HepG2 (cell line): ENCODE data around the gene CDHR3. TPM values are rescaled to one million over a fixed set of nuclear protein-coding genes. Genes with fewer than 3 reads are reported as not detected.

ENCODE experiments used
- ARHGAP35 ChIP-seq: sonication (generic); formaldehyde crosslinking; IDR thresholded peaks from 2 replicates; pipeline ENCODE4 v1.9.0; 2022; ENCODE audit warnings: mild to moderate bottlenecking, inconsistent platforms, moderate library complexity, missing genetic modification reagents, borderline replicate concordance
- ATRX ChIP-seq: sonication (generic); formaldehyde crosslinking; IDR thresholded peaks from 2 replicates; pipeline ENCODE4 v1.4.0; 2020; ENCODE audit warnings: missing genetic modification reagents, borderline replicate concordance
- CEBPB ChIP-seq: IDR thresholded peaks from 2 replicates; pipeline ENCODE4 v1.6.1; 2011; ENCODE audit warnings: low read depth, low read length, improper control_type of control experiment, borderline replicate concordance
- CEBPG ChIP-seq: IDR thresholded peaks from 2 replicates; pipeline ENCODE4 v1.6.1; 2016
- DPF2 ChIP-seq: sonication (generic); formaldehyde crosslinking; IDR thresholded peaks from 2 replicates; pipeline ENCODE4 v1.4.0; 2020; ENCODE audit warnings: mild to moderate bottlenecking, low read depth, missing genetic modification reagents, borderline replicate concordance
- FOSL2 ChIP-seq: sonication (generic); formaldehyde crosslinking; IDR thresholded peaks from 2 replicates; pipeline ENCODE4 v1.4.0; 2020; ENCODE audit warnings: missing genetic modification reagents
- FOXA1 ChIP-seq, 2 experiments: fragments of 450-650 bp in 1 of 2; sonication (generic) in 1 of 2; formaldehyde crosslinking in 1 of 2; IDR thresholded peaks; 2 replicates each; pipeline versions ENCODE4 v1.4.0 to v1.6.1; 2016 to 2020; ENCODE audit warnings: missing genetic modification reagents in 1 of 2
- FOXA3 ChIP-seq: IDR thresholded peaks from 2 replicates; pipeline ENCODE4 v1.6.1; 2016; ENCODE audit warnings: missing genetic modification reagents, missing compliant biosample characterization
- GATA4 ChIP-seq: sonication (generic); IDR thresholded peaks from 2 replicates; pipeline ENCODE4 v1.6.1; 2016; ENCODE audit warnings: antibody characterized with exemption, low read depth, borderline replicate concordance
- HNF4A ChIP-seq: sonication (generic); formaldehyde crosslinking; IDR thresholded peaks from 2 replicates; pipeline ENCODE4 v1.4.0; 2020; ENCODE audit warnings: missing genetic modification reagents
- HNF4G ChIP-seq, 2 experiments: sonication (generic) in 1 of 2; formaldehyde crosslinking in 1 of 2; IDR thresholded peaks; 2 replicates each; pipeline versions ENCODE4 v1.4.0 to v1.6.1; 2011 to 2020; ENCODE audit warnings: borderline replicate concordance in 2 of 2, low read depth in 2 of 2, mild to moderate bottlenecking in 2 of 2, low read length in 1 of 2, missing genetic modification reagents in 1 of 2, moderate library complexity in 1 of 2
- HNRNPLL ChIP-seq: fragments of 200-400 bp; formaldehyde crosslinking; IDR thresholded peaks from 2 replicates; pipeline ENCODE4 v1.6.1; 2017; ENCODE audit warnings: mild to moderate bottlenecking, low read depth, low read length; ENCODE audit not compliant: poor library complexity, severe bottlenecking
- LCORL ChIP-seq, 2 experiments: fragments of 450-650 bp in 1 of 2; sonication (generic) in 1 of 2; formaldehyde crosslinking in 1 of 2; IDR thresholded peaks; 2 replicates each; pipeline versions ENCODE4 v1.5.0 to v1.6.1; 2017 to 2020; ENCODE audit warnings: antibody characterized with exemption in 1 of 2, missing genetic modification reagents in 1 of 2
- NCOA5 ChIP-seq: sonication (generic); formaldehyde crosslinking; IDR thresholded peaks from 2 replicates; pipeline ENCODE4 v1.4.0; 2020; ENCODE audit warnings: missing genetic modification reagents
- PATZ1 ChIP-seq: sonication (generic); formaldehyde crosslinking; IDR thresholded peaks from 2 replicates; pipeline ENCODE4 v1.4.0; 2020; ENCODE audit warnings: missing genetic modification reagents
- PLRG1 ChIP-seq: fragments of 450-650 bp; conservative IDR thresholded peaks from 2 replicates; pipeline ENCODE4 v1.6.1; 2016
- PPARG ChIP-seq: conservative IDR thresholded peaks from 2 replicates; pipeline ENCODE4 v1.6.1; 2016; ENCODE audit warnings: missing biosample characterization, missing genetic modification reagents
- RARA ChIP-seq: IDR thresholded peaks from 2 replicates; pipeline ENCODE4 v1.6.1; 2016; ENCODE audit warnings: missing genetic modification reagents, missing compliant biosample characterization
- SOX13 ChIP-seq, 3 experiments: fragments of 450-650 bp in 1 of 3; sonication (generic) in 1 of 3; formaldehyde crosslinking in 1 of 3; IDR thresholded peaks in 2 of 3; conservative IDR thresholded peaks in 1 of 3; 2 replicates each; pipeline versions ENCODE4 v1.5.0 to v1.6.1; 2016 to 2020; ENCODE audit warnings: antibody characterized with exemption in 1 of 3, mild to moderate bottlenecking in 1 of 3, missing compliant biosample characterization in 1 of 3, missing genetic modification reagents in 1 of 3, moderate library complexity in 1 of 3
- TBX2 ChIP-seq: sonication (generic); formaldehyde crosslinking; IDR thresholded peaks from 2 replicates; pipeline ENCODE4 v1.5.0; 2020; ENCODE audit warnings: missing genetic modification reagents, mild to moderate bottlenecking, borderline replicate concordance
- TEAD3 ChIP-seq: optimal IDR thresholded peaks from 2 replicates; pipeline ENCODE3; 2016; ENCODE audit warnings: borderline replicate concordance
- ZNF207 ChIP-seq: fragments of 450-650 bp; IDR thresholded peaks from 2 replicates; pipeline ENCODE4 v1.6.1; 2016; ENCODE audit warnings: antibody characterized with exemption, borderline replicate concordance
- ZNF224 ChIP-seq: sonication (generic); formaldehyde crosslinking; IDR thresholded peaks from 2 replicates; pipeline ENCODE4 v1.5.0; 2020; ENCODE audit warnings: mild to moderate bottlenecking, missing genetic modification reagents
- ZNF235 ChIP-seq: sonication (generic); formaldehyde crosslinking; IDR thresholded peaks from 2 replicates; pipeline ENCODE4 v1.8.1; 2023; ENCODE audit warnings: mild to moderate bottlenecking, missing genetic modification reagents, borderline replicate concordance
- ZNF75D ChIP-seq: sonication (generic); formaldehyde crosslinking; IDR thresholded peaks from 2 replicates; pipeline ENCODE4 v1.8.1; 2023; ENCODE audit warnings: missing genetic modification reagents, mild to moderate bottlenecking, borderline replicate concordance
- polyA plus RNA-seq, 8 experiments: library from polyadenylated mRNA; depleted of rRNA in 3 of 8; stranded (reverse) in 7 of 8; unstranded in 1 of 8; fragments of >200 nt; fragmentation: Illumina TruSeq in 4 of 8; extraction: Trizol in 4 of 8; gene quantifications; 2 replicates each; pipeline versions ENCODE4 v1.2.1 to v1.2.3, GENCODE V29; 2011 to 2016; ENCODE audit warnings: low read depth in 4 of 8, missing spikeins in 1 of 8, mixed read lengths in 1 of 8; ENCODE audit not compliant: insufficient read depth in 1 of 8
- total RNA-seq, 5 experiments: library from RNA; depleted of rRNA; stranded (reverse); fragments of >200 nt; fragmentation: Illumina TruSeq; extraction: Trizol; gene quantifications; 2 replicates each; pipeline ENCODE4 v1.2.3, GENCODE V29; 2016; ENCODE audit warnings: low read depth in 1 of 5
- TF ChIP-seq, protein P1 (sequence below): sonication (generic); formaldehyde crosslinking; conservative IDR thresholded peaks from 2 replicates; pipeline ENCODE4 v1.4.0; 2020; ENCODE audit warnings: missing genetic modification reagents

Gene CDHR3
- total and polyA plus RNA-seq, 2 of the 13 experiments (the other 11 are each of a cell fraction or from before 2014, with no cell fraction given): 6.5 to 11.8 TPM

DNA sequence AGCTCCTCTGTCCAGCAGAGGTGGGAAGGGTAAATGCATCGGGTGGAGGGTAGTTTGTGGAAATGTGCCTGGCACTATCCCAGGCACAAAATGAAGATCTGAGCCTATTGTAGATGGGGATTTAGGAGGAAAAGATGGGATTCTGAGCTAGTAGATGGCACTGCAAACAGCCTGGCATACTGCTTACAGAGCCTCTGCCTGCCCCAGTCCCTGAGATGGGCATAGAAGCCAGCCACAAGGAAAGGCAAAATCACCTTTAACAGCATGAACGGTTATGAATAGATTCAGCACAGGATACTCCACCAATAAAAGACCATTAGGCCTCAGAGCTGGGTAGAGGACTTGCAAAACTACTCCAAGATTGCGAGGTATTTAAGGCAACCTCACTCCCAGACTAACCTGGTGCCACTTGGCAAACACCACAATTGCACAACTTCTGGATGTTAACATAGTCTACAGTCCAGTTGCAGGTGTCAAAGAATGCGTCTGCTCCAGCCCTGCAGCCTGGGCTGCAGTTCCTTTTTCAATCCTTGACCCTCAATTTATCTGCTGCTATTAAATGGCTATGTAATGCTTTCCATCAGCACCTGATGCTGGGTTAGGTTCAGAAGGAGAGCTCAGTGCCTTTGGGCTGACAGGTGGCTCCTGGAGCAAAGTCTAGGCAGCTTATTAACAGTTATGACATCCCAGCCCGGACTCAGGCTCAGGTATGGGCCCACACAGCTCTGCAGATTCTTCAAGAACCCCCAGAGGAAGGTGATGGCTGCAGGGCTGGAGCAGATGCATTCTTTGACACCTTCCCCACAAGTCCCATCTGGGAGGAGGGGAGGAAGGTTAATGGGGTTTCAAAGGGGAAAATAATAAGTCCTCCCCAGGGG is 34.0 kb downstream of the CDHR3 start (continued):
- TF ChIP-seq ZNF75D: no peak
- no peak for TF ChIP-seq SOX13 (IDR thresholded peaks at IDR 0.05)
- TF ChIP-seq SOX13 (CRISPR knock-in tag; conservative IDR thresholded peaks at IDR 0.05 in 1 of 2, IDR thresholded peaks at IDR 0.05 in 1 of 2): peak in 1 of 2 experiments; percentile 38; a peak in 1 of 4 replicates
- TF ChIP-seq FOXA1 (IDR thresholded peaks at IDR 0.05): no peak
- TF ChIP-seq FOXA1 (CRISPR knock-in tag; IDR thresholded peaks at IDR 0.05): peak; percentile 79
- no peak for TF ChIP-seq ATRX (CRISPR knock-in tag)
- TF ChIP-seq HNF4A (CRISPR knock-in tag): peak; percentile 78
- TF ChIP-seq, protein P1, sequence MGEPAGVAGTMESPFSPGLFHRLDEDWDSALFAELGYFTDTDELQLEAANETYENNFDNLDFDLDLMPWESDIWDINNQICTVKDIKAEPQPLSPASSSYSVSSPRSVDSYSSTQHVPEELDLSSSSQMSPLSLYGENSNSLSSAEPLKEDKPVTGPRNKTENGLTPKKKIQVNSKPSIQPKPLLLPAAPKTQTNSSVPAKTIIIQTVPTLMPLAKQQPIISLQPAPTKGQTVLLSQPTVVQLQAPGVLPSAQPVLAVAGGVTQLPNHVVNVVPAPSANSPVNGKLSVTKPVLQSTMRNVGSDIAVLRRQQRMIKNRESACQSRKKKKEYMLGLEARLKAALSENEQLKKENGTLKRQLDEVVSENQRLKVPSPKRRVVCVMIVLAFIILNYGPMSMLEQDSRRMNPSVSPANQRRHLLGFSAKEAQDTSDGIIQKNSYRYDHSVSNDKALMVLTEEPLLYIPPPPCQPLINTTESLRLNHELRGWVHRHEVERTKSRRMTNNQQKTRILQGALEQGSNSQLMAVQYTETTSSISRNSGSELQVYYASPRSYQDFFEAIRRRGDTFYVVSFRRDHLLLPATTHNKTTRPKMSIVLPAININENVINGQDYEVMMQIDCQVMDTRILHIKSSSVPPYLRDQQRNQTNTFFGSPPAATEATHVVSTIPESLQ (CRISPR knock-in tag): no peak
- no peak for TF ChIP-seq ARHGAP35
- no peak for TF ChIP-seq ZNF207
- peak; percentile 61; the same call in 1 of the 2 replicates for TF ChIP-seq HNF4G (IDR thresholded peaks at IDR 0.05; ENCODE audit: borderline replicate concordance, low read depth, low read length)
- TF ChIP-seq HNF4G (CRISPR knock-in tag; IDR thresholded peaks at IDR 0.05; ENCODE audit: borderline replicate concordance, low read depth): no peak
- no peak for TF ChIP-seq ZNF224 (CRISPR knock-in tag)
- TF ChIP-seq RARA (CRISPR knock-in tag): 0 out of 2 replicates have a peak, but pooled peaks have one; percentile 18
- peak; percentile 98 for TF ChIP-seq CEBPB
- TF ChIP-seq FOXA3 (CRISPR knock-in tag): peak; percentile 63
- TF ChIP-seq PATZ1 (CRISPR knock-in tag): 0 out of 2 replicates have a peak, but pooled peaks have one; percentile 12
- TF ChIP-seq LCORL (IDR thresholded peaks at IDR 0.05): no peak
- no peak for TF ChIP-seq LCORL (CRISPR knock-in tag; IDR thresholded peaks at IDR 0.05)
- TF ChIP-seq TBX2 (CRISPR knock-in tag): peak; percentile 28; the same call in 1 of the 2 replicates
- 0 out of 2 replicates have a peak, but pooled peaks have one; percentile 17 for TF ChIP-seq FOSL2 (CRISPR knock-in tag)
- TF ChIP-seq PPARG (CRISPR knock-in tag): no peak
- no peak for TF ChIP-seq ZNF235
- no peak for TF ChIP-seq PLRG1
- no peak for TF ChIP-seq HNRNPLL
- TF ChIP-seq GATA4: no peak
- no peak for TF ChIP-seq NCOA5 (CRISPR knock-in tag)
- TF ChIP-seq TEAD3 (CRISPR knock-in tag): peak; percentile 80
- peak; percentile 93 for TF ChIP-seq CEBPG
- no peak for TF ChIP-seq DPF2
